ENCODE measurements around the gene C1GALT1.

- no peak for TF ChIP-seq POLR2AphosphoS5 (IDR thresholded peaks at IDR 0.05; ENCODE audit: insufficient read depth in 1 of 2, low read depth in 1 of 2)
- TF ChIP-seq CTCF (IDR thresholded peaks at IDR 0.05): no peak
- TF ChIP-seq POLR2A (IDR thresholded peaks at IDR 0.05): no peak
Observed at GRCh38 chr7:7263297-7264230, 81.2 kb downstream of the C1GALT1 start.

Data from vagina (tissue), 2 donors.